K562 (cell line): ENCODE measurements around the gene CD320. TPM values are rescaled to one million over a fixed set of nuclear protein-coding genes. Genes with fewer than 3 reads are reported as not detected.

Experiments used
- ADNP ChIP-seq: fragments of 200-800 bp; sonication (Bioruptor generic); IDR thresholded peaks from 2 replicates; pipeline ENCODE4 v1.6.1; 2016; ENCODE audit warnings: missing genetic modification characterization, missing compliant biosample characterization
- CREBBP ChIP-seq: IDR thresholded peaks from one replicate; pipeline ENCODE4 v1.6.1; 2012; ENCODE audit warnings: low read depth, mild to moderate bottlenecking, control low read depth, inconsistent platforms, low read length
- CTCF ChIP-seq, 3 experiments: IDR thresholded peaks in 2 of 3; conservative IDR thresholded peaks in 1 of 3; 2 replicates each; pipeline ENCODE4 v1.5.1; 2011 to 2012; ENCODE audit warnings: low read length in 3 of 3, mild to moderate bottlenecking in 3 of 3, control low read depth in 2 of 3, improper control_type of control experiment in 1 of 3, inconsistent platforms in 1 of 3, low read depth in 1 of 3, mixed read lengths in 1 of 3, moderate library complexity in 1 of 3; ENCODE audit not compliant: insufficient read depth in 2 of 3
- GABPB2 ChIP-seq: fragments of 250-450 bp; sonication (Bioruptor Pico); conservative IDR thresholded peaks from 2 replicates; pipeline ENCODE4 v1.5.1; 2021; ENCODE audit warnings: mild to moderate bottlenecking
- MITF ChIP-seq: IDR thresholded peaks from 2 replicates; pipeline ENCODE4 v1.6.1; 2014; ENCODE audit warnings: antibody characterized with exemption
- NFE2 ChIP-seq: IDR thresholded peaks from 2 replicates; pipeline ENCODE4 v1.6.1; 2014; ENCODE audit warnings: antibody characterized with exemption, low read depth
- POLR2G ChIP-seq: fragments of 200-400 bp; formaldehyde crosslinking; IDR thresholded peaks from 2 replicates; pipeline ENCODE4 v1.6.1; 2017; ENCODE audit warnings: low read depth, mild to moderate bottlenecking, antibody characterized with exemption, low read length, moderate library complexity
- RBM22 ChIP-seq: fragments of 200-400 bp; formaldehyde crosslinking; IDR thresholded peaks from 2 replicates; pipeline ENCODE4 v1.6.1; 2018; ENCODE audit warnings: low read length, low read depth; ENCODE audit not compliant: poor library complexity, severe bottlenecking
- RNF219 ChIP-seq: fragments of 250-450 bp; sonication (Bioruptor Pico); IDR thresholded peaks from 2 replicates; pipeline ENCODE4 v1.5.0; 2022; ENCODE audit warnings: mild to moderate bottlenecking
- RUNX1 ChIP-seq: sonication (generic); IDR thresholded peaks from 2 replicates; pipeline ENCODE4 v1.6.1; 2016; ENCODE audit warnings: antibody characterized with exemption, low read depth
- SMARCC2 ChIP-seq: fragments of 450-650 bp; IDR thresholded peaks from 2 replicates; pipeline ENCODE4 v1.6.1; 2017; ENCODE audit warnings: antibody characterized with exemption, moderate library complexity, mild to moderate bottlenecking, low read depth
- SP1 ChIP-seq: sonication (generic); formaldehyde crosslinking; IDR thresholded peaks from 2 replicates; pipeline ENCODE4 v1.8.1; 2022; ENCODE audit warnings: mild to moderate bottlenecking, missing genetic modification reagents
- TCF3 ChIP-seq: sonication (generic); formaldehyde crosslinking; IDR thresholded peaks from 2 replicates; pipeline ENCODE4 v1.4.0; 2020; ENCODE audit warnings: mild to moderate bottlenecking, missing genetic modification reagents
- TEAD4 ChIP-seq, 2 experiments: sonication (generic) in 1 of 2; formaldehyde crosslinking in 1 of 2; IDR thresholded peaks; 2 replicates each; pipeline versions ENCODE4 v1.6.1 to v1.8.0; 2012 to 2022; ENCODE audit warnings: borderline replicate concordance in 1 of 2, inconsistent platforms in 1 of 2, low read length in 1 of 2, mild to moderate bottlenecking in 1 of 2, missing genetic modification reagents in 1 of 2
- ZBTB33 ChIP-seq: sonication (generic); formaldehyde crosslinking; IDR thresholded peaks from 2 replicates; pipeline ENCODE4 v1.8.1; 2023; ENCODE audit warnings: mild to moderate bottlenecking, missing genetic modification reagents
- ZFP1 ChIP-seq: fragments of 450-650 bp; formaldehyde crosslinking; IDR thresholded peaks from 2 replicates; pipeline ENCODE4 v1.4.0; 2020; ENCODE audit warnings: mild to moderate bottlenecking, mixed read lengths
- ZNF121 ChIP-seq: sonication (generic); formaldehyde crosslinking; conservative IDR thresholded peaks from 2 replicates; pipeline ENCODE4 v1.8.0; 2022; ENCODE audit warnings: missing genetic modification reagents
- ZNF224 ChIP-seq: sonication (generic); formaldehyde crosslinking; IDR thresholded peaks from 2 replicates; pipeline ENCODE4 v1.8.0; 2022; ENCODE audit warnings: mild to moderate bottlenecking, missing genetic modification reagents
- ZSCAN29 ChIP-seq: fragments of 450-650 bp; IDR thresholded peaks from 2 replicates; pipeline ENCODE4 v1.6.1; 2017
- polyA plus RNA-seq, 8 experiments: library from polyadenylated mRNA; depleted of rRNA in 4 of 8; stranded (reverse) in 5 of 8; unstranded in 3 of 8; fragments of >200 nt; fragmentation: Nextera tagmentation in 2 of 8; fragmentation: Illumina TruSeq in 1 of 8; extraction: Ambion mirVana in 2 of 8; extraction: Trizol in 1 of 8; gene quantifications; 2 replicates each; pipeline versions ENCODE4 v1.2.1 to v1.2.3, GENCODE V29; 2011 to 2014; ENCODE audit warnings: inconsistent platforms in 1 of 8, missing spikeins in 1 of 8
- total RNA-seq, 7 experiments: library from RNA; depleted of rRNA in 6 of 7; stranded (reverse); fragments of >200 nt in 6 of 7; fragmentation: Illumina TruSeq in 2 of 7; extraction: Trizol in 2 of 7; gene quantifications; 2 replicates each; pipeline versions ENCODE4 v1.2.1 to v1.2.3, GENCODE V29; 2011 to 2021; ENCODE audit warnings: low replicate concordance in 1 of 7

CD320 gene
- total and polyA plus RNA-seq, 9 of the 15 experiments (the other 6 are each of a cell fraction or from before 2014, with no cell fraction given), result 0.45 to 94.5 (median 34.4) TPM

GRCh38 chr19:8320564-8321066 lies 12.5 kb upstream of the CD320 start (continued):
- TF ChIP-seq TEAD4 (IDR thresholded peaks at IDR 0.05; ENCODE audit: low read length) (no peak), TEAD4 (CRISPR knock-in tag; IDR thresholded peaks at IDR 0.05; ENCODE audit: borderline replicate concordance) (no peak), ZBTB33 (no peak), ADNP (no peak), ZFP1 (no peak), GABPB2 (no peak), SMARCC2 (no peak), POLR2G (no peak), NFE2 (no peak), ZNF121 (CRISPR knock-in tag) (no peak), RUNX1 (no peak), ZNF224 (CRISPR knock-in tag) (no peak), ZSCAN29 (0 out of 2 replicates have a peak, but pooled peaks have one; percentile 17), MITF (no peak), RNF219 (CRISPR knock-in tag) (no peak), SP1 (CRISPR knock-in tag) (no peak), CTCF (IDR thresholded peaks at IDR 0.05 in 2 of 3, conservative IDR thresholded peaks at IDR 0.05 in 1 of 3; ENCODE audit: insufficient read depth in 2 of 3, low read depth in 1 of 3, low read length in 3 of 3) (no peak), RBM22 (no peak), TCF3 (CRISPR knock-in tag) (no peak), CREBBP (no peak)
